GM12891 (cell line): Measurements from ENCODE around the gene AKAP12.

ENCODE experiments used
- POLR2A ChIP-seq: IDR thresholded peaks from 2 replicates; pipeline ENCODE4 v1.6.1; 2011; ENCODE audit warnings: low read depth, low read length, control low read depth
- POLR2AphosphoS5 ChIP-seq: IDR thresholded peaks from 2 replicates; pipeline ENCODE4 v1.6.1; 2011; ENCODE audit warnings: low read depth, low read length, control low read depth
- POU2F2 ChIP-seq: IDR thresholded peaks from 2 replicates; pipeline ENCODE4 v1.6.1; 2011; ENCODE audit warnings: low read depth, mild to moderate bottlenecking, control low read depth, low read length, moderate library complexity
- SPI1 ChIP-seq: IDR thresholded peaks from 2 replicates; pipeline ENCODE4 v1.6.1; 2011; ENCODE audit warnings: low read depth, low read length, control low read depth
- TAF1 ChIP-seq: IDR thresholded peaks from 2 replicates; pipeline ENCODE4 v1.6.1; 2011; ENCODE audit warnings: low read depth, low read length, control low read depth

- TF ChIP-seq POLR2A (no peak), POU2F2 (no peak), POLR2AphosphoS5 (no peak), TAF1 (no peak), SPI1 (no peak)
Observed at GRCh38 chr6:151247490-151247889, 7.7 kb downstream of the AKAP12 start.
